ENCODE data around the gene TCOF1. TPM values are rescaled to one million over a fixed set of nuclear protein-coding genes. Genes with fewer than 3 reads are reported as not detected.

Gene TCOF1
- total RNA-seq, 1 experiment from 2014 or later, result 75.3 TPM

DNA sequence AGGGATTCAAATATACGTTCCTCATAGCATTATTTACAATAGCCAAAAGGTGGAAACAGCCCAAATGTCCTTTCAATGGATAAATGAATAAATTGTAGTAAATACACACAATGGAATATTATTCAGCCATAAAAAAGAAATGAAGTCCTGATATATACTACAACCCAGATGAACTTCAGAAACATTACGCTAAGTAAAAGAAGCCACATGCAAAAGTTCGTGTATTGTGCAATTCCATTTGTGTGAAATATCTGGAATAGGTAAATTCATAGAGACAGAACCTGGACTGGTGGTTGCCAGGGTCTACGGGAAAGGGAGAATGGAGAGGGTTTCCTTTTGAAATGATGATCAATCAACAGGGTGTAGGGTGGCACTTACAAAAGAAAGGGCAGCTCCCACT is 42.3 kb upstream of the TCOF1 start:
- CTCF ChIA-PET, result no interaction called here

DNA sequence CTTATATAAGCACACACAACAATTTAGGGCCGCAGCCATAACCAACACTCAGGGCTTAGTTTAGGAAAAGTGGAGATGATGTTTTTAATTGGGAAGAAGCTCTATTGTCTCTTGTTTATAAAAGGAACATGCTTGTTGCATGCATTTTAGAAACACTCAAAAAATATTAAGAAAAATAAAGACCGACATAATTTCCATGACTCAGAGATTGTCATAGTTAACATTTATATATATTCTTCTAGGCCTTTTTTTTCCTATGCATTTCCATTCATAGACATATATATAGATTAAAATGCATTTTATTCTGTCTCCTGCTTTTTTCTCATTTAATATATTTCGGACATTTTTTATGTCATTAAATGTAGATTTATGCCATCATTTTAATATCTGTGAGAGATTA is 41.2 kb upstream of the TCOF1 start:
- Histone ChIP-seq H3K4me2 (peak overlapping the region; percentile 68; the same call in 1 of the 2 replicates), H3F3A (ENCODE audit: insufficient read depth, low read depth) (peaks cover 42% of the 10 kb centered on the region), H2AFZ (no peak overlapping the region), H3K79me2 (ENCODE audit: low read depth) (no peaks in the 10 kb centered on the region), H3K27ac (peak overlapping the region; percentile 89), H3K36me3 (ENCODE audit: low read depth) (no peaks in the 10 kb centered on the region), H3K4me1 (replicated peaks; ENCODE audit: insufficient read depth) (peaks cover 49% of the 10 kb centered on the region), H4K20me1 (ENCODE audit: insufficient read depth) (no peaks in the 10 kb centered on the region), H3K27me3 (ENCODE audit: insufficient read depth, low read depth) (no peaks in the 10 kb centered on the region), H3K4me3 (no peak overlapping the region), H3K9me3 (ENCODE audit: insufficient read depth, low read depth) (no peaks in the 10 kb centered on the region), H3K9me2 (ENCODE audit: insufficient read depth) (no peaks in the 10 kb centered on the region)
- ChIA-PET POLR2A (ENCODE audit: unreplicated experiment) (interaction anchor here (0.6 kb wide), 1 partner anchor 26 kb away, joined by 4 read pairs; no protein-coding TSS in a partner anchor), CTCF (interaction anchor here (0.6 to 1.3 kb wide), 2 partner anchors 13 to 23 kb away, joined by 3 read pairs; no protein-coding TSS in a partner anchor)
- intact Hi-C loops (cut with micrococcal nuclease; ENCODE audit: unreplicated experiment), result no loop called here
- TF ChIP-seq CTCF (conservative IDR thresholded peaks at IDR 0.05) (no peak), EZH2 (IDR thresholded peaks at IDR 0.05; ENCODE audit: low read depth) (no peak)
- no peak for DNase-seq
- no TSS peak for BruUV-seq (replicated peaks)

More for the DNA sequence above, 42.3 kb upstream of the TCOF1 start:
- POLR2A ChIA-PET (ENCODE audit: unreplicated experiment), result no interaction called here
- no peak overlapping the region for H3K4me2 ChIP-seq
- no peaks in the 10 kb centered on the region for H3K9me3 ChIP-seq (ENCODE audit: insufficient read depth, low read depth)
- DNase-seq, result no peak
- H4K20me1 ChIP-seq (ENCODE audit: insufficient read depth), result no peaks in the 10 kb centered on the region
- H3K9me2 ChIP-seq (ENCODE audit: insufficient read depth), result no peaks in the 10 kb centered on the region
- peaks cover 39% of the 10 kb centered on the region for H3K4me1 ChIP-seq (replicated peaks; ENCODE audit: insufficient read depth)
- peaks cover 32% of the 10 kb centered on the region for H3F3A ChIP-seq (ENCODE audit: insufficient read depth, low read depth)
- TF ChIP-seq CTCF (conservative IDR thresholded peaks at IDR 0.05), result no peak
- TF ChIP-seq EZH2 (IDR thresholded peaks at IDR 0.05; ENCODE audit: low read depth), result no peak
- no peak overlapping the region for H3K4me3 ChIP-seq
- no peaks in the 10 kb centered on the region for H3K27me3 ChIP-seq (ENCODE audit: insufficient read depth, low read depth)
- no peak overlapping the region for H2AFZ ChIP-seq
- intact Hi-C loops (cut with micrococcal nuclease; ENCODE audit: unreplicated experiment), result no loop called here
- no TSS peak for BruUV-seq (replicated peaks)
- H3K27ac ChIP-seq, result no peak overlapping the region
- no peaks in the 10 kb centered on the region for H3K36me3 ChIP-seq (ENCODE audit: low read depth)
- H3K79me2 ChIP-seq (ENCODE audit: low read depth), result no peaks in the 10 kb centered on the region

GRCh38 chr5:150317048-150318003 is 40.2 kb upstream of the TCOF1 start:
- DNase-seq, result peak; percentile 94 to 97
- peaks cover 59% of the 10 kb centered on the region for H3K4me1 ChIP-seq (replicated peaks; ENCODE audit: insufficient read depth)
- H3K4me2 ChIP-seq, result peak overlapping the region; percentile 68
- TF ChIP-seq CTCF (conservative IDR thresholded peaks at IDR 0.05), result no peak
- TF ChIP-seq EZH2 (IDR thresholded peaks at IDR 0.05; ENCODE audit: low read depth), result no peak
- H4K20me1 ChIP-seq (ENCODE audit: insufficient read depth), result no peaks in the 10 kb centered on the region
- no peaks in the 10 kb centered on the region for H3K9me3 ChIP-seq (ENCODE audit: insufficient read depth, low read depth)
- H3K79me2 ChIP-seq (ENCODE audit: low read depth), result no peaks in the 10 kb centered on the region
- peak overlapping the region; percentile 89 for H3K27ac ChIP-seq
- H3K36me3 ChIP-seq (ENCODE audit: low read depth), result no peaks in the 10 kb centered on the region
- BruUV-seq (replicated peaks), result TSS peak; percentile 91
- no peak overlapping the region for H3K4me3 ChIP-seq
- H3F3A ChIP-seq (ENCODE audit: insufficient read depth, low read depth), result peaks cover 51% of the 10 kb centered on the region
- ChIA-PET CTCF (interaction anchor here (0.6 to 1.3 kb wide), 2 partner anchors 14 to 24 kb away, joined by 3 read pairs; no protein-coding TSS in a partner anchor), POLR2A (ENCODE audit: unreplicated experiment) (interaction anchor here (0.5 to 0.6 kb wide), 2 partner anchors 9 to 25 kb away, joined by 3 to 4 read pairs; no protein-coding TSS in a partner anchor)
- intact Hi-C loops (cut with micrococcal nuclease; ENCODE audit: unreplicated experiment), result no loop called here
- H3K27me3 ChIP-seq (ENCODE audit: insufficient read depth, low read depth), result no peaks in the 10 kb centered on the region
- no peak overlapping the region for H2AFZ ChIP-seq
- no peaks in the 10 kb centered on the region for H3K9me2 ChIP-seq (ENCODE audit: insufficient read depth)

Data from PC-9 (cell line).